ENCODE measurements around the gene RSPH3.

GRCh38 chr6:159004592-159004991 lies 4.6 kb upstream of the RSPH3 start:
- TF ChIP-seq POLR2A (IDR thresholded peaks at IDR 0.05), result no peak
- TF ChIP-seq CTCF (IDR thresholded peaks at IDR 0.05), result no peak
- no peak for TF ChIP-seq POLR2AphosphoS5 (IDR thresholded peaks at IDR 0.05)
